Measurements from ENCODE around the gene ARHGAP22.
"Not testable (repeated sequence)": the region's sequence is repeated elsewhere in the genome, so short reads cannot be mapped to it uniquely, and the experiment has no call there.

The ARHGAP22 gene

DNA sequence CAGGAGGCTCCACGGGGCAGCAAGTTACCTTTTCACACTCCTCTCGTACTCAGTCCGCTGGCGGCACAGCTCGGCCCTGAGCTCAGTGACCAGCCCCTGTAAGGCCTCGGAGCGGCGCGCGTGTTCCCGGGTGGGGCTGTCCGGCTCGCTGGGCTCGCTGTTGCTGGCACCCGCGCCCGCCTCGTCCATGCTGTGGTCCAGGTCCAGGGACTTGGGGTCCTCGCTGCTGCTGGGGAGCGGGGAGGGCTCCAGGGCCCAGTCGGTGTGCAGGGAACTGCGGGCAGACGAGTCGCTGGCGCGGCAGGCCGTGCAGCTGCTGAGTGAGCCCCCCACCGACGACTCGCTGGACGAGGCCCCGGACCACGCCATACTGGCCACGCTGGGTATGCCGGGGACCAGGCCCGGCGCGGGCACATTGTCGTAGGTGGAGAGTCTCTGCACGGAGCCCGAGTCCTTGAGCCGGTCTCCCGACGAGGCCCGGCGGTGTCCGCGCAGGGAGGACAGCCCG is 154.6 kb downstream of the ARHGAP22 start:
- DNase-seq (ENCODE audit: low read depth), result no peak

DNA sequence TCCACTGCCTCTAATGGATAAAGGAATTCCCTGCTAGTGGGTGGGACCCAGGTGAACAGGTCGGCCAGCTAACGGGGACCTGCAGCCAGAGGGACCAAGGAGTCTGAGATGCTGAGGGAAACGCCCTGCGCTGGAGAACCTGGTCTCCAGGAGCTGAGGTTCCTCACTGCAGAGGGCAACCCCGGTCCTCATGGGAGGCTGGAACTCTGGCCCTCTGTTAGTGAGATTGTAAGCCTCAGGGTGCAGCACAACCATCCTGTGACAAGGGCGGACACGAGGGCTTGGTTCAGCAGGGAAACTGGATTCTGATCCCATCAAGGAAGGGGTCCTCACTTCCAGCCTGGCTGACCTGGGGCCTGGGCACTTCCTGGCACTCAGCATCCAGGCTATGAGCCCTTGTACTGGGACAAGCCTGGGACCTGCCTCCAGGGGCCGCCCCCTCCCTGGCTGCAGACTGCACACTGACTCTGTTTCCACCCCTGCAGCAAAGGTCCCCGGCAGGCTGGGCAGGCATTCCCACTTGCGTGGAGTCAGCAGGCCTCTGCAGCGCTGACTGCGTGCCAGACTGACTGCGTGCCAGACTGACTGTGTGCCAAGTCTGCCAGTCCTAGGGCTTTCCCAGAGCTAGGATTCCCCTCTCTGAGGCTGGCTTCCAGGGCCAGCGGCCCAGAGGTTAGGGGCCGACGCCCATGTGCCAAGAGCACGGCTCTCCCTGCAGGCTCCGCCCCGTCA is 155.2 kb downstream of the ARHGAP22 start:
- no peak for DNase-seq (ENCODE audit: low read depth)

DNA sequence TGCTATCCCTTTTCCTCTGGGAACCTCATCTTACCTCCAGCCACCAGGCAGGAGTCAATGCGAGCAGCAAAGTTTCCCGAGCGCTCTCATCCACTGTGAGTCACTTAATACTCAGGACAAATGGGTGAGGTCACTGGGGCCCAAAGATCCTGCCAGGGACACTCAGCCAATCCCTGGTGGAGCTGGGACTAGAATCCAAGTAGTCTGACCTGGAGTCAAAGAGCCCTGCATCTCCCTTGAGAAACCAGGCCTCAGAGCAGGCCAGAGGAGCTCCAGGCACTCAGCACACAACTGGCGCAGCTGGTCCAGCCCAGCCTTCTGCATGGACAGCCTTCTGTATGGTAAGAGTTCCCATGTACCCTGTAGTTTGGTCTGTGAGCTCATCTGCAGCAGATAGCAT is 156.1 kb downstream of the ARHGAP22 start:
- DNase-seq (ENCODE audit: low read depth), result no peak

DNA sequence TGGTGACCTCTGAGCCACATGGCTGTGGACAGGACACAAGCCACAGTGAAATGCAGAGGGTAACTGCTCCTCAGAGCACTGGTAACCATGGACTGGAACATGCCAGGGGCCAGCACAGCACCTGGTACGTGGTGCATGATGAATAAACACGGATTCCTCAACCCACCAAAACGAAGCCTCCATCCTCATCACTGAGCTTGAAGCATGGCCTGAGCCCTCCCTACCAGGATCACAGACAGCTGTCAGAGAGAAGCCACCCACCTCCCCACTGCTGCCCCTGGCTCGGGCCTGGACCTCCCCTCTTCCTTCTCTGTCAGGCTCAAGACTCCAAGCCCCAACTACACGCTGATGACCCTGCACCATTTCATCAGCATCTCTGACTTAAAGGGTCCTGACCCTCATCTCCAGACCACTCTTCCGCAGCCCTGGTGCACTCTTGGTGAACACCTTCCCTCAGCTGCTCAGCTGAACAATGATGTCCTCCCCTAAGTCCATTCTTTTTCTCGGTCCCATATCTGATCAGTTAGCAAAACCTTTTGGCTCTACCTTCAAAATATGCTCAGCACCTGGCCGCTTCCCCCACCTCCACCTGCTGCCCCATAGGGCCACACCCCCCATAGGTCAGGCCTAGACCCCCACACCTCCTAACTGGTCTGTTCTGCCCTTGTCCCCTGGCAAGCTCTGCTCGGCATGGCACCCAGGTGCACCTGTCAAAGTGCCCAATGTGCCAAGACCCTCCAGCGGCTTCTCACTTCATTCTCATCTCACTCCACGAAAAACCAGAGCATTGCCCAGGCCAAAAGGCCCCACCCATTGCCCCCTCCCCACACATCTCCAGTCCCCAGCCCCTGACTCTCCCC is 157.3 kb downstream of the ARHGAP22 start:
- no peak for DNase-seq (ENCODE audit: low read depth)

DNA sequence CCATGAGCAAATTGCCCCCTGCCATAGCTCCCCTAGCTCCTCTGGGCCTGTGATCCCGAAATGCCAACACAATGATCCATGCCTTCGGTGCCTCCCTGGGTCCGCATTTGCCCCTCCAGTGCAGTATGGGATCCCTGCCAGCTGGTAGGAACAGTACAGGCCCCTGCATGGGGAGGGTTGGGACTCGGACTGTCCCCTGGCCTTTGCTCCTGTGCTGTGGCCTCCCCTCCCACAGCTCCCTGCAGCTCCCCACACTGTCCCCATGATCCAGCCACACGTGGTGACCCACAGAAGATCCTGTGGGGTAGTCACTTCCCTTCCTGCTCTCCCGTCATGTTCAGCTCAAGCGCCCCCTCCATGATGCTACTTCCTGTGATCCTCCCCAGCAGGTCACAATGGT is 158.1 kb downstream of the ARHGAP22 start:
- DNase-seq (ENCODE audit: low read depth), result no peak

DNA sequence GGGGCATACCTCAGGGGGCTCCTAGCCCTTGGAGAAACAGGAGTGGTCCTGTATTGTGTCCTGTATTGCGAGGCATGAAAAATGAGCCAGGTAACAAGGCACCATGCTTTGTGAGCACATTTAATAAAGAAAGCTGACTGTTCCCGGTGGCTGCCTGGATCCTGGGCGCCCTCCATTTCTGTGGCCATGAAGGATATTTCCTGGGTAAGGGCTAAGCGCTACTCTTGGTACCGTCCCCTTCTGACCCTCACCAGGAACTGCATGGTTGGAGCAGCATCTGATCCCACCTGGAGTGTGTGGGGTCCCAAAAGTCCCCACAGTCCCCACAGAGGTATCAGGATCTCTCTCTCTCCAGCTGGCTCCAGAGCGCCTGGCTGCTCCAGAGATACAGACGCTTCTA is 158.9 kb downstream of the ARHGAP22 start:
- no peak for DNase-seq (ENCODE audit: low read depth)

DNA sequence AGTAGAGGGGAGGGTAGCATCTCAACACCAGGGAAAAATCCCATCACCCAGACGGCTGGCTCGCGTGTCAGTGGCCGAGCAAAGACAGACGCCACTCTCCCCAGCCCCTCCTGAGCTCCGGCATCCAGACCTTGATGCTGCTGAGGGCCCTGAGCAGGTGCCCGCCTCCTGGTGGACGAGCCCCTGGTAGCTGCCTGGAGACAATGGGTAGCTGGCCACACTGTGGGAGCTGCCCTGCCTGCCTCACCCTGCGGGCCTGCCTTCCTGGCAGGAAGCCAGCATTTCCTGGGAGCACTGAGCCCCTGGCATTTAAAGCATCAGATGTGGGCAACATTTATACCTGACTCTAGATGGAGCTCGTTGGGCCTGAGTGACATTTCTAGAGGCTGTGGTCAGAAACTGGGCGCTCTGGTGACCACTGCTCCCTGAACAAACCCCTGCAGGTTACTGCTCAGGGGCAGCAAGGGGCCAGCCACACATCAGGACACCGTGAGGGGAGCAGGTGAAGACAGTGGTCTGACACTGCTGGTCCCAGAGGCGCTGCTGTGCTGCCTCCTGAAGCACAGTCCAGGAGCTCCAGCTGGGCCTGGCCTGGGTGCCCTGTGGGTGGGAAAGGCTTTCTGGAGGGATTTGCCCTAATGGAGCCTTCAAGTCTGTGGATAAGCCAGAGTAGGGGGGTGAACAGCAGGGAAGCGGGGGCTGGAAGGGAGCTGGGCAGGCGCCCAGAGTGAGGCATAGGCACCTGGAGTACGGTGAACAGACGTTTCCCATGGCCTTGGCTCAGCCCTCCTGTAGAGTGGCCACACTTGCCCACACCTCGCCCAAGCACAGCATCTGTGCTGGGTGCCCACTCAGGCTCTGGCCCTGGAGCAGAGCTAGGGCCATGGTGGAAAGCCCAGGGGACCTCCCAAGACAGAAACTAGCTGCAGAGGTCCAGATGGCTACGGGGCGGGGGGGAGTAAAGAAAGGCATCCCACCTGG is 159.7 kb downstream of the ARHGAP22 start:
- no peak for DNase-seq (ENCODE audit: low read depth)

DNA sequence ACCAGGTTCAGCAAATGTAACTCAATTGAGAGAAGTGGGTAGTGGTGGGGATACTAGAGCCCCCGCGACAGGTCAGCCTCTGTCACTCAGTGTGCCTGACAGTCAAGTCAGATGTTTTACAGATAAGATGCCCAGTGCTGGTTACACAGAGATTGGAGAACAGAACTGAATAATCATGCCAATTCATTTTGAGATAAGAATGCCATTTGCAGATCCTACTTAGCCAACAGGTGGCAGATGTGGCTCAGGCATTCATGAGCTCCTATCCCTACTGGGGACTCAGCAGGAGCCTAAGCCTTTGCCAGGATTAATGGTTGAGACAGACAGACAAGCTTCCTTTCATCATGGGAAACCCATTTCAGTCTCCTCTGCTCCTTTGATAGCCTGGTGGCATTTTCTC is 160.6 kb downstream of the ARHGAP22 start:
- no peak for DNase-seq (ENCODE audit: low read depth)

DNA sequence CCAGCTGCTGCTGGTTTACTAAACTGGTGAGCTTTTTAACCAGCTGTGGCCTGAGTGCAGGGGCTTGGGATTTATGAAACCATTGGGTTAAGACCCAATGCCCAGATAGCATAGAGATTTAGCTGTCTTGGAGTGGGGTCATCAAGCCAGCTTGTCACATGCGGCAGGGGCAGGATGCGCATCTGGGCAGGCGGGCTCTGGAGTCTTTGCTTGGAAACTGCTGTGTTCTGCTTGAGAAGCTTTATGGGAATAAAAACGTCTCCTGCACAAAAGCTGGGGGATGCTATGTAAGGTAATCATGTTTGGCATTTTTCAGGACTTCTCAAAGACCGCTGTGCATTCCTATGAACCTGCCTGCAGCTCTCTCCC is 162.1 kb downstream of the ARHGAP22 start:
- DNase-seq (ENCODE audit: low read depth), result no peak

DNA sequence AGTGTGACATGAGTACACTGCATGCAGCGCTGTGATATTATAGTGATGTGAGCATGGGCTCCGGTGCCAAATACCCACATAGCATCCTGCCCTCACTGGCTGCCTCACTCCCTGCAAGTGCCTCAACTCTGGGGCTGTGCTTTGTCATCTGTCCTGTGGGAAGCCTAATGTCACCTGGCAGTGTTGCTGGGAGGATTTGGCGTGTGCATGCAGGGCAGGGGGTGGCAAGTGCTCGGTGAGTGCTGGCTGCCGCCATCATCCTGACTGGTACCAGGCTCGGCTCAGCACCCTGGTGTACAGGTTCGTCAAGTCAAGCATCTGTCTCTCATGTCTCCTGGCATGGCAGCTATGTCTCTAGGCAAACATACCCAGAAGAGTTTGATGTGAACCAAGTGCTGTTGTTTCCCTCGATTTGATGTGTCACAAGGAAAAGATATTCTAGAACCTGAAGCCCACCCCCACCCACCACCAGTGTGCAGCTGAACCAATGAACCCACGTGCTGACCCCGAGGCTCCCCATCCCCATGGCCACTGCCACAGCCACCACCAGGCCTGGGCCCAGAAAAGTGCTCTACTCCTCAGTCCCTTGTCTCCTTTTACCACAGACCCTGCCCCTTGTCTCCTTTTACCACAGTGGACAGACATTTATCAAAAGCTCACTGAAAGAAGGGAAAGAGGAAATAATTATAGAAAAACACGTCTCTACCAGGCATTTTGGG is 162.6 kb downstream of the ARHGAP22 start:
- no peak for DNase-seq (ENCODE audit: low read depth)

DNA sequence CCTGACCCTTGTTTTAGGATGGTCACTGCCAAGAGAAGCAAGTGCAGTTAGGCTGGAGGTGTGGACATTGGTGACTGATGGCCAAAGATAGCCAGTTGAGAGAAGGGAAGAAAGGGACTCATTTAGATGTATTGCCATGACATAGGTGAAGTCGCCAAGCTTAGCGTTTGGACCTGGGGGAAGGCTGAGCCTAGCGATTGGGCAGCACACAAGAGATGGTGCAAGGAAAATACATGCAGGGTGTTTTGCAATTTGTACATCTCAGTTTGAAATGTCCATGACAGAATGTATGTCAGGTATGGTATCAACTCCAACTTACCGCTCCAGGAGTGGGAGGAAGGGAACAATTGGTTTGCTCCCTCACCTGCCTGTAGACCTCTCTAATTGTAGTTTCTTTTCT is 164.1 kb downstream of the ARHGAP22 start:
- no peak for DNase-seq (ENCODE audit: low read depth)

DNA sequence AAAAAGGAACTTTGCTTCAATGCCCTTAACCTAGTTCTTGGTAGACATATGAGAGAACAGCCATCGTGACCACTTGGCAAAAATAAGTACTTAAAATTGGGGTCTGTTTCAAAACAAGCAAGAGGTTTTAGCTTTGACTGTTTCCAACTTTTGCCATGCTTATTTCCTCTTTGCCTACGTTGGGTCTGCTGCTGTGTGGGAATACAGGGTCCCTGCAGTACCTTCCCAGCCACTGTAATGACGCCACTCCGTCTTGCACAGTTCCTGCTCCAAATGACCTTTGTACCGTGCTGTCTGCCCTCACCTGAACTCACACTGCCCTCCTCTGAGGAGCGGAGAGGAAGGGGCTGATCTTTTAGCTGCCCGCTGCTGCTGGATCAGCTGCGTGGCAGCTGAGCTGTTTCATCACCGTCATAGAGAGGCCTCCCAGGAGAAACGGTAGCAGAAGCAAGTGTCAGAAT is 165.3 kb downstream of the ARHGAP22 start:
- peak; percentile 41 for DNase-seq (ENCODE audit: low read depth)

DNA sequence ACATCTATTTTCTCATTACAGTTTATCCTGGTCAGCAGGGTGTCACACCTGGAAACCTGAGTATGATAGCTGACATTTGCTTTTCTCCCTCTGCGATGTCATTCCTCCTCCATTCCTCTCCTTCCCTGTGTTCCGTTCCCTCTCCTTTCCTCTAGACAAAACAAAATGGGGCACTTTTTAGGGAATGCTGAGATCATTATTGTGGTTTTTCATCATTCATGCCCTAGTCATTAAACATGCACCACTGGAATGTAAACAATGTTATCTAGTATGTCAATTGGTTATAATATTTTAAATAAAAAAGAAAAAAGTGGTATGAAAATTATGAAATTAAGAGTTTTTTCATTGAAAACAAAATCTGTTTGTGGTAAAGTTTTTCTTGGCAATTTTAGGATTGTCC is 165.8 kb downstream of the ARHGAP22 start:
- DNase-seq (ENCODE audit: low read depth), result peak; percentile 50

DNA sequence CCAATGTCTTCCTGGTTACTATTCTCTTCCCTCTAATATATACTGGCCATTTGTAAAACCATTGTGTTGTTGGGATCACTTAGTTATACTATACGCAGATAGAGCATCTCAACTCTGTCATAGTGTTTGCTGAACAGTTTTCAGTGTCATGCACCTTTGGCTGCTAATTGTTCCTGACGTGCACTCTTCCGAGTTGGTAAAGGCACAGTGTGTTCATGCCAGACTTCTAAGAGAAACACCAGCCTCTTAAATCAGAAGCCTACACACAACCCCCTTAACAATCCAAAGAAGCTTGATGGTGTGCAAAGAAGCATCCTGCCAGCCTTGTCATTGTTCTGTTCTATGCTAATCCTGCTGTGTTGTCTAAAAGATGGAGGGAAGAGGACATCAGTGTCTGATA is 167.3 kb downstream of the ARHGAP22 start:
- DNase-seq (ENCODE audit: low read depth), result no peak

DNA sequence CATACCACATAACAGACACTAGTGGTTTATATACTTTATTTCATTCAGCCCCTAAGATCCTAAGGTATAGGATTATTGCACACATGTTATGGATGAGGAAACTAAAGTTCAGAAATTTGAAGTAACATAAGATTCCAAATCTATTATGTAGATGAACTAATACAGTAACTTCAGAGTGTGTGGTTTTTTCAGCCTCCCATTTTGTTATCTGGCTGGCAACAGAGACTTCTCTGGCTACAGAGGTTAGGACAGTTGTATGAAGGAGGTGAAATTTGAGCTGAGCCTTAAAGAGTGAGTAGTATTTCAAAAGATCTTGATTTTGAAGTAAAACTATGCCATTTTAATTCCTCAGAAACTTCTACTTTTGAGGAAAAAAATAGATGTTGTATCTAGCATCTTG is 173.0 kb downstream of the ARHGAP22 start:
- DNase-seq (ENCODE audit: low read depth), result no peak

DNA sequence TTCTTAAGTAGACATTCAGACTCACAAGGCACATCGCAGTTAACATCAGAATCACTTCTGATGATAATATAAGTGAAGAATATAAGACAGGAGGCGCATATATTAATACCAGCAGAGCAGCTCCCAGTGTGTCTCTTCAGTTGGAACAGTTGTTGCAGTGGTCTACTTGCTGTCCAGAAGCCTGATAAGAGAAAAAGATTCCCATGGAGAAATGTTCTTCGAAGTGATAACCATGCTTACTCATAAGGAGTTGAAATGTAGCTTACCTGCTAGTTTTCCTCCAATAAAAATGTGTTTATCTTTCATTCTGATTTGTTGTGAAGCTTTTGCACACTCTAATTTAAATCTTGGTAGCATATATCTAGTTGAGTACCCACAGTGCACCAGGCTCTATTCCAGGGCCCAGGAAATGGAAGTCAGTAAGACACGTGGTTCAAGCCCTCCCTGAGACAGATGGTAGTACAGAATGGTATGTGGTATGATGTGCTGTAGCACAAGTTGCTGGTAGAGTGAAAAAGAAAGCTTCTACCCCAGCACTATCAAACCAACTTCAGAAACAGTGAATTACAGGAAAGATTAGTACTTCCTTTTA is 174.4 kb downstream of the ARHGAP22 start:
- no peak for DNase-seq (ENCODE audit: low read depth)

DNA sequence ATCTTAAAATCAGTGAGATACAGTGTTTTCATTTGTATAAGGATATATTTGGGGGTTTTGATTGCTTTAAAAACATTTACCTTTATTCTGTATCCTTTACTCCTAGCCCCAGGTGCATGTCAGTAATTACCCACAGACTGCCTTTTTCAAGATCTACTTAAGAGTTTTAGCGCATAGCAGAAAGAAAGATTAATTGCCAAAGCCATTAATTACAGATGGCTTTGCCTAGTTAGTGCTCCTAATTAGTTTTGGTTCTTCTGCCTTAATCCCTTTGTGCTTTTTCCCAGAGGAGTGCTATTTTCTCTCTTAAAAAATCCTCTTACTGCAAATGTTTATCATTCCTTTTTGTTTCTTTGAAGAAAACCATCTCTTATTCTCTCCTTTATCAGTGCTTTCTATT is 175.6 kb downstream of the ARHGAP22 start:
- no peak for DNase-seq (ENCODE audit: low read depth)

DNA sequence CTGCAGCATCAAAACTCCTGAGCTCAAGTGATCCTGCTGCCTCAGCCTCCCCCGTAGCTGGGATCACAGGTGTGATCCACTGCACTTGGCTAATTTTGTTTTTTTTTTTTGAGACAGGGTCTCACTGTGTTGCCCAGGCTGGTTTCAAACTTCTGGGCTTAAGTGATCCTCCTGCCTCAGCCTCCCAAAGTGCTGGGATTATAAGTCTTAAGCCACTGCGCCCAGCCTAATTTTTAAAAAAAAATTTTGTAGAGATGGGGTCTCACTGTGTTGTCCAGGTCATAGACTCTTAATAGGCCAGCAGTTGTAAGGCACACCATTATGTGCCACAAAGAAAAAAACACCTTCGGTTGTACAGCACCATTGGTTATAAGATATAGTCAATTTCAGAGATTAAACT is 176.0 kb downstream of the ARHGAP22 start:
- DNase-seq (ENCODE audit: low read depth), result no peak

DNA sequence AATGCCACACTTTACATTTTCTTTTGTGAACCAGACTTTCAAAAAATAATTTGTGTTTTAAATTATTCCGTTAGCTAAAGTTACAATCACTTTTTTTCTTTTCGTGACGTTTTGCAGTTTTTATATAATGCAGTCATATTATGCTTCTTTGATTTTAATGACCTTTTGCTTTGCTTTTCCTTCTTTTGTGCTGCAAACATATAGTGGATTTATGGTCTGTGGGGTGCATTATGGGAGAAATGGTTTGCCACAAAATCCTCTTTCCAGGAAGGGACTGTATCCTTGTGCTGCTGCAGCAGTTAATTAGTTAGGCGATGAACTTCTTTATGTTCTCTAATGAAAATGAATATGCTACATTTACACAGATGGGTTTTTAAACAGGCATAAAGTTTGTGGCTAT is 181.0 kb downstream of the ARHGAP22 start:
- DNase-seq (ENCODE audit: low read depth), result no peak

DNA sequence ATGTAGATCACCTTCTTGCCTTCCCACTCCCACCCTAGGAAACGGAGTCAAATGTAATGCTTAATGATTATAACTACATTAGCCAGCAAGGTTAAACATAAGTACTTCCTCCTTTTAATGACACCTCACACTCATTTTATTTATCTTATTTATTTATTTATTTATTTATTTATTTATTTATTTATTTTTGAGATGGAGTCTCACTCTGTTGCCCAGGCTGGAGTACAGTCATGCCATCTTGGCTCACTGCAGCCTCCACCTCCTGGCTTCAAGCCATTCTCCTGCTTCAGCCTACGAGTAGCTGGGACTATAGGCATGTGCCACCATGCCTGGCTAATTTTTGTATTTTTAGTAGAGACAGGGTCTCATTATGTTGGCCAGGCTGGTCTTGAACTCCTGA is 183.0 kb downstream of the ARHGAP22 start:
- not testable (repeated sequence) for DNase-seq (ENCODE audit: low read depth)

DNA sequence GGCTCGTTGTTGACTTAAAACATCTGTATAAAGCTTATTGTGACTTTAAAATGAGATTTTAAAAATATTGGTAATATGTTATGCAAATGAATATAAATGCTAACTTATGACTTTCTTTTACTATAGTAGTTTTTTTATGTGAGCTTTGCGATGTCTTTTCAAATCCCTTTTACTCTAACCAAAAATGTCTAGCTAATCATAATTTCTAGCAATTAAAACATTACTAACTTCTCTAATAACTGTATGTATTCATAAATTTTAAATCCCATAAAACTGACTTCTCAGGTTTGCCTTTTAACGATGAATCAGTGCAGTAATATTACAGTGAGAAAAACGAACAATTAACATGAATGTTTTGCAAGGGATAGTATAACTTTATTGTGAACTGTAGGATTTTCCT is 185.2 kb downstream of the ARHGAP22 start:
- DNase-seq (ENCODE audit: low read depth), result no peak
